Neural cell (in vitro differentiated cells): ENCODE data around the gene TPRA1. TPM values are rescaled to one million over a fixed set of nuclear protein-coding genes. Genes with fewer than 3 reads are reported as not detected.

Source experiments
- H2AFZ ChIP-seq: fragments of 200-600, 300-800 bp; sonication (generic), shearing (Covaris generic); 2 replicates; pipeline ENCODE4 v1.6.0; 2014; ENCODE audit warnings: low read depth, mild to moderate bottlenecking, antibody characterized with exemption, low read length, moderate library complexity
- H3F3A ChIP-seq: fragments of 200-600 bp; shearing (Covaris generic); 2 replicates; pipeline ENCODE4 v1.6.1; 2016; ENCODE audit warnings: mild to moderate bottlenecking, moderate library complexity, mixed read lengths, antibody characterized with exemption, low read length; ENCODE audit not compliant: insufficient read depth, poor library complexity, severe bottlenecking
- H3K27ac ChIP-seq: fragments of 200-600, 300-800 bp; sonication (generic), shearing (Covaris generic); 2 replicates; pipeline ENCODE4 v1.5.1; 2014; ENCODE audit warnings: mild to moderate bottlenecking, low read length, moderate library complexity
- H3K27me3 ChIP-seq: fragments of 300-800, 200-600 bp; sonication (generic), shearing (Covaris generic); 2 replicates; pipeline ENCODE4 v1.6.0; 2014; ENCODE audit warnings: mild to moderate bottlenecking, low read depth, low read length, moderate library complexity; ENCODE audit not compliant: insufficient read depth
- H3K36me3 ChIP-seq: fragments of 300-800, 200-600 bp; sonication (generic), shearing (Covaris generic); 2 replicates; pipeline ENCODE4 v1.5.1; 2014; ENCODE audit warnings: mild to moderate bottlenecking, antibody characterized with exemption, low read length, moderate library complexity; ENCODE audit not compliant: insufficient read depth
- H3K4me2 ChIP-seq: fragments of 300-800, 200-600 bp; sonication (generic), shearing (Covaris generic); 2 replicates; pipeline ENCODE4 v1.6.0; 2014; ENCODE audit warnings: mild to moderate bottlenecking, low read length
- H3K4me3 ChIP-seq: fragments of 300-800, 200-600 bp; sonication (generic), shearing (Covaris generic); 2 replicates; pipeline ENCODE4 v1.5.1; 2014; ENCODE audit warnings: mild to moderate bottlenecking, low read length, moderate library complexity
- H3K79me2 ChIP-seq: fragments of 200-600 bp; shearing (Covaris generic); replicated peaks from 2 replicates; pipeline ENCODE4 v1.6.0; 2014; ENCODE audit warnings: mild to moderate bottlenecking, low read length, moderate library complexity; ENCODE audit not compliant: insufficient read depth
- H3K9ac ChIP-seq: fragments of 300-800, 200-600 bp; sonication (generic), shearing (Covaris generic); 2 replicates; pipeline ENCODE4 v1.6.1; 2016; ENCODE audit warnings: mild to moderate bottlenecking, low read length, mixed read lengths
- H3K9me2 ChIP-seq: fragments of 200-600 bp; shearing (Covaris generic); 2 replicates; pipeline ENCODE4 v1.6.1; 2016; ENCODE audit warnings: mild to moderate bottlenecking, low read length, mixed read lengths; ENCODE audit not compliant: insufficient read depth
- H3K9me3 ChIP-seq: fragments of 200-600, 300-800 bp; sonication (generic), shearing (Covaris generic); 2 replicates; pipeline ENCODE4 v1.6.1; 2016; ENCODE audit warnings: mild to moderate bottlenecking, mixed run types, low read length, moderate library complexity, mixed read lengths
- H4K20me1 ChIP-seq: fragments of 200-600 bp; shearing (Covaris generic); 2 replicates; pipeline ENCODE4 v1.6.1; 2016; ENCODE audit warnings: mild to moderate bottlenecking, mixed run types; ENCODE audit not compliant: insufficient read depth
- CTCF ChIP-seq: fragments of 450-650 bp; IDR thresholded peaks from 2 replicates; pipeline ENCODE4 v1.5.1; 2014; ENCODE audit warnings: antibody characterized with exemption, mild to moderate bottlenecking, moderate library complexity; ENCODE audit not compliant: poor library complexity, severe bottlenecking
- EP300 ChIP-seq: fragments of 450-650 bp; conservative IDR thresholded peaks from 2 replicates; pipeline ENCODE4 v1.6.1; 2014; ENCODE audit warnings: antibody characterized with exemption, mild to moderate bottlenecking, moderate library complexity; ENCODE audit not compliant: poor library complexity, severe bottlenecking
- EZH2 ChIP-seq: fragments of 200-600, 300-800 bp; shearing (Covaris generic), sonication (generic); IDR thresholded peaks from 2 replicates; pipeline ENCODE4 v1.6.1; 2014; ENCODE audit warnings: antibody characterized with exemption, low read length, borderline replicate concordance, mild to moderate bottlenecking; ENCODE audit not compliant: insufficient read depth, poor library complexity, severe bottlenecking
- MXI1 ChIP-seq: fragments of 450-650 bp; conservative IDR thresholded peaks from 2 replicates; pipeline ENCODE4 v1.6.1; 2014; ENCODE audit warnings: antibody characterized with exemption, mild to moderate bottlenecking; ENCODE audit not compliant: poor library complexity, severe bottlenecking
- POLR2AphosphoS5 ChIP-seq: IDR thresholded peaks from 2 replicates; pipeline ENCODE4 v1.6.1; 2012
- RAD21 ChIP-seq: fragments of 450-650 bp; conservative IDR thresholded peaks from 2 replicates; pipeline ENCODE4 v1.6.1; 2014; ENCODE audit warnings: antibody characterized with exemption, mild to moderate bottlenecking, moderate library complexity
- REST ChIP-seq: IDR thresholded peaks from 2 replicates; pipeline ENCODE4 v1.6.1; 2012; ENCODE audit warnings: borderline replicate concordance
- SMC3 ChIP-seq: fragments of 450-650 bp; conservative IDR thresholded peaks from 2 replicates; pipeline ENCODE4 v1.6.1; 2014; ENCODE audit warnings: antibody characterized with exemption, mild to moderate bottlenecking, moderate library complexity; ENCODE audit not compliant: poor library complexity
- TAF1 ChIP-seq: IDR thresholded peaks from 2 replicates; pipeline ENCODE4 v1.6.1; 2012; ENCODE audit warnings: low read depth
- polyA plus RNA-seq: library from polyadenylated mRNA; depleted of rRNA; stranded (reverse); fragments of >200 nt; gene quantifications from 2 replicates; pipeline ENCODE4 v1.2.3, GENCODE V29; 2014

TPRA1 gene
- polyA plus RNA-seq, 1 donor from 2014 or later: 26.5 TPM

GRCh38 chr3:127604546-127605165, 14.1 kb upstream of the TPRA1 start:
- TF ChIP-seq POLR2AphosphoS5: no peak
- no peak for TF ChIP-seq TAF1
- TF ChIP-seq SMC3: no peak
- no peak for TF ChIP-seq CTCF
- TF ChIP-seq MXI1: no peak
- no peak for TF ChIP-seq REST
- no peak for TF ChIP-seq EZH2
- TF ChIP-seq EP300: no peak
- no peak for TF ChIP-seq RAD21
- H3K36me3 ChIP-seq: no peaks in the 10 kb centered on the region
- no peak overlapping the region for H3K9ac ChIP-seq
- no peak overlapping the region for H3K4me2 ChIP-seq
- no peak overlapping the region for H3K27ac ChIP-seq
- no peaks in the 10 kb centered on the region for H4K20me1 ChIP-seq
- no peaks in the 10 kb centered on the region for H3F3A ChIP-seq
- no peak overlapping the region for H3K4me3 ChIP-seq
- H3K79me2 ChIP-seq: peaks cover 10% of the 10 kb centered on the region
- no peaks in the 10 kb centered on the region for H3K27me3 ChIP-seq
- H2AFZ ChIP-seq: no peak overlapping the region
- no peaks in the 10 kb centered on the region for H3K9me3 ChIP-seq
- H3K9me2 ChIP-seq: no peaks in the 10 kb centered on the region

GRCh38 chr3:127604035-127604434, 13.5 kb upstream of the TPRA1 start:
- TF ChIP-seq SMC3: no peak
- TF ChIP-seq POLR2AphosphoS5: no peak

More at GRCh38 chr3:127604035-127604434, 13.5 kb upstream of the TPRA1 start:
- Histone ChIP-seq H3K9me2 (no peaks in the 10 kb centered on the region), H3K27ac (no peak overlapping the region), H3K4me2 (no peak overlapping the region), H2AFZ (no peak overlapping the region), H3K9ac (no peak overlapping the region), H3K79me2 (peaks cover 14% of the 10 kb centered on the region), H3K4me3 (no peak overlapping the region), H3F3A (no peaks in the 10 kb centered on the region), H3K9me3 (no peaks in the 10 kb centered on the region), H4K20me1 (no peaks in the 10 kb centered on the region), H3K36me3 (no peaks in the 10 kb centered on the region), H3K27me3 (no peaks in the 10 kb centered on the region)
